ENCODE results near the gene CCL21. TPM values are rescaled to one million over a fixed set of nuclear protein-coding genes. Genes with fewer than 3 reads are reported as not detected.

CCL21 gene
- not detected in 5 replicates for total RNA-seq (2022; extraction: Qiagen RNA extraction; ENCODE audit: low read depth)

GRCh38 chr9:34710023-34710422 lies at the start of gene CCL21:
Gene CCL21, minus strand, starts transcription at chr9:34710136. Its CDS starts 70 bp downstream, at chr9:34710066.

GRCh38 chr9:34690983-34691935 lies 18.7 kb downstream of the CCL21 start, which contains the start of gene CCL19:
Gene CCL19, minus strand, starts transcription at chr9:34691276. Its CDS starts 137 bp downstream, at chr9:34691139.

GRCh38 chr9:34662526-34663302 lies 47.2 kb downstream of the CCL21 start, which contains the start of gene CCL27:
Gene CCL27, minus strand, starts transcription at chr9:34662657. Its CDS starts 24 bp downstream, at chr9:34662633.

Other genes starting within 250 kb of the CCL21 start
- 1.3 to 2.3 TPM (median 2.0 TPM) in 5 replicates for gene ENHO, start 187.1 kb downstream of the CCL21 start, total RNA-seq (2022; extraction: Qiagen RNA extraction; ENCODE audit: low read depth)
- 0.08 to 0.19 TPM (median 0.10 TPM) in 5 replicates for gene CNTFR, start 120.4 kb downstream of the CCL21 start, total RNA-seq (2022; extraction: Qiagen RNA extraction; ENCODE audit: low read depth)
- 39.7 to 50.3 TPM (median 43.1 TPM) in 5 replicates for gene RPP25L, start 98.0 kb downstream of the CCL21 start, total RNA-seq (2022; extraction: Qiagen RNA extraction; ENCODE audit: low read depth)
- 103 to 115 TPM (median 112 TPM) in 5 replicates for gene DCTN3, start 89.6 kb downstream of the CCL21 start, total RNA-seq (2022; extraction: Qiagen RNA extraction; ENCODE audit: low read depth)
- 0.15 to 0.33 TPM (median 0.23 TPM) in 4 of 5 replicates, not detected in the other for gene ARID3C, start 81.1 kb downstream of the CCL21 start, total RNA-seq (2022; extraction: Qiagen RNA extraction; ENCODE audit: low read depth)
- 146 to 204 TPM (median 198 TPM) in 5 replicates for gene SIGMAR1, start 72.3 kb downstream of the CCL21 start, total RNA-seq (2022; extraction: Qiagen RNA extraction; ENCODE audit: low read depth)
- 15.3 to 21.3 TPM (median 18.6 TPM) in 5 replicates for gene GALT, start 63.5 kb downstream of the CCL21 start, total RNA-seq (2022; extraction: Qiagen RNA extraction; ENCODE audit: low read depth)
- 5.0 to 6.7 TPM (median 5.6 TPM) in 5 replicates for gene IL11RA, start 58.0 kb downstream of the CCL21 start, total RNA-seq (2022; extraction: Qiagen RNA extraction; ENCODE audit: low read depth)
- 0.23 to 0.66 TPM (median 0.32 TPM) in 3 of 5 replicates, not detected in the others for gene CCL27, start 47.5 kb downstream of the CCL21 start, total RNA-seq (2022; extraction: Qiagen RNA extraction; ENCODE audit: low read depth)
- not detected in 5 replicates for gene CCL19, start 18.9 kb downstream of the CCL21 start, total RNA-seq (2022; extraction: Qiagen RNA extraction; ENCODE audit: low read depth)
- 0.06 to 0.26 TPM (median 0.16 TPM) in 5 replicates for gene PHF24, start 248.1 kb upstream of the CCL21 start, total RNA-seq (2022; extraction: Qiagen RNA extraction; ENCODE audit: low read depth)